IPS-15b (cell line): Measurements from ENCODE around the gene MOV10.

ENCODE experiments used
- H3K27me3 ChIP-seq: one replicate; pipeline ENCODE4 v1.6.1; 2013; ENCODE audit warnings: low read length; ENCODE audit not compliant: control insufficient read depth, insufficient read depth
- H3K36me3 ChIP-seq: one replicate; pipeline ENCODE4 v1.6.1; 2013; ENCODE audit warnings: low read length; ENCODE audit not compliant: control insufficient read depth, insufficient read depth
- H3K4me1 ChIP-seq: one replicate; pipeline ENCODE4 v1.6.1; 2013; ENCODE audit warnings: mild to moderate bottlenecking, low read length; ENCODE audit not compliant: control insufficient read depth, insufficient read depth
- H3K4me3 ChIP-seq: one replicate; pipeline ENCODE4 v1.5.1; 2013; ENCODE audit warnings: low read depth, low read length
- H3K9ac ChIP-seq: one replicate; pipeline ENCODE4 v1.6.1; 2013; ENCODE audit warnings: low read depth, mild to moderate bottlenecking, low read length
- H3K9me3 ChIP-seq: one replicate; pipeline ENCODE4 v1.6.1; 2013; ENCODE audit warnings: mild to moderate bottlenecking, low read length; ENCODE audit not compliant: control insufficient read depth, insufficient read depth

Gene MOV10

GRCh38 chr1:112674440-112674985, at the start of gene MOV10:
Gene MOV10, plus strand, starts transcription at chr1:112674659. Its CDS starts 254 bp downstream, at chr1:112674913.
- peaks cover 3% of the 10 kb centered on the region for H3K36me3 ChIP-seq
- H3K4me1 ChIP-seq: peaks cover 16% of the 10 kb centered on the region
- peak within 1 kb of the TSS; percentile 85 for H3K4me3 ChIP-seq
- peak within 1 kb of the TSS; percentile 84 for H3K9ac ChIP-seq
- H3K9me3 ChIP-seq: no peaks in the 10 kb centered on the region
- peaks cover 31% of the 10 kb centered on the region for H3K27me3 ChIP-seq

GRCh38 chr1:112625696-112626095, 48.8 kb upstream of the MOV10 start:
- Histone ChIP-seq H3K9ac (no peak overlapping the region), H3K36me3 (no peaks in the 10 kb centered on the region), H3K4me3 (no peak overlapping the region), H3K4me1 (no peaks in the 10 kb centered on the region), H3K9me3 (no peaks in the 10 kb centered on the region), H3K27me3 (no peaks in the 10 kb centered on the region)

- no peak overlapping the region for H3K4me3 ChIP-seq
- no peaks in the 10 kb centered on the region for H3K36me3 ChIP-seq
These were observed 48.3 kb upstream of the MOV10 start for GRCh38 chr1:112626193-112626592.

GRCh38 chr1:112626887-112627286, 47.6 kb upstream of the MOV10 start:
- Histone ChIP-seq H3K27me3 (no peaks in the 10 kb centered on the region), H3K36me3 (no peaks in the 10 kb centered on the region), H3K9me3 (no peaks in the 10 kb centered on the region), H3K9ac (no peak overlapping the region), H3K4me3 (no peak overlapping the region), H3K4me1 (no peaks in the 10 kb centered on the region)

More at GRCh38 chr1:112626193-112626592, 48.3 kb upstream of the MOV10 start:
- no peaks in the 10 kb centered on the region for H3K4me1 ChIP-seq
- no peaks in the 10 kb centered on the region for H3K9me3 ChIP-seq
- H3K9ac ChIP-seq: no peak overlapping the region
- no peaks in the 10 kb centered on the region for H3K27me3 ChIP-seq

GRCh38 chr1:112628516-112628915, 45.9 kb upstream of the MOV10 start:
- H3K4me1 ChIP-seq: no peaks in the 10 kb centered on the region
- H3K4me3 ChIP-seq: no peak overlapping the region
- H3K9me3 ChIP-seq: no peaks in the 10 kb centered on the region
- no peaks in the 10 kb centered on the region for H3K36me3 ChIP-seq
- H3K27me3 ChIP-seq: no peaks in the 10 kb centered on the region
- H3K9ac ChIP-seq: no peak overlapping the region

GRCh38 chr1:112629256-112629655, 45.2 kb upstream of the MOV10 start:
- no peaks in the 10 kb centered on the region for H3K27me3 ChIP-seq
- no peaks in the 10 kb centered on the region for H3K9me3 ChIP-seq
- no peaks in the 10 kb centered on the region for H3K4me1 ChIP-seq
- H3K36me3 ChIP-seq: no peaks in the 10 kb centered on the region
- H3K4me3 ChIP-seq: no peak overlapping the region
- H3K9ac ChIP-seq: no peak overlapping the region

GRCh38 chr1:112633628-112634027, 40.8 kb upstream of the MOV10 start:
- Histone ChIP-seq H3K4me3 (no peak overlapping the region), H3K4me1 (no peaks in the 10 kb centered on the region), H3K27me3 (no peaks in the 10 kb centered on the region)

GRCh38 chr1:112634367-112634766, 40.1 kb upstream of the MOV10 start:
- no peak overlapping the region for H3K9ac ChIP-seq
- no peaks in the 10 kb centered on the region for H3K9me3 ChIP-seq
- no peaks in the 10 kb centered on the region for H3K36me3 ChIP-seq
- no peaks in the 10 kb centered on the region for H3K4me1 ChIP-seq
- no peak overlapping the region for H3K4me3 ChIP-seq
- no peaks in the 10 kb centered on the region for H3K27me3 ChIP-seq

More at GRCh38 chr1:112633628-112634027, 40.8 kb upstream of the MOV10 start:
- Histone ChIP-seq H3K9me3 (no peaks in the 10 kb centered on the region), H3K9ac (no peak overlapping the region), H3K36me3 (no peaks in the 10 kb centered on the region)

- H3K36me3 ChIP-seq: no peaks in the 10 kb centered on the region
- no peaks in the 10 kb centered on the region for H3K4me1 ChIP-seq
- no peak overlapping the region for H3K9ac ChIP-seq
- no peak overlapping the region for H3K4me3 ChIP-seq
- H3K27me3 ChIP-seq: no peaks in the 10 kb centered on the region
- H3K9me3 ChIP-seq: no peaks in the 10 kb centered on the region
These were observed 38.4 kb upstream of the MOV10 start for GRCh38 chr1:112636056-112636455.

GRCh38 chr1:112636597-112637253, 37.7 kb upstream of the MOV10 start:
- Histone ChIP-seq H3K9ac (no peak overlapping the region), H3K9me3 (no peaks in the 10 kb centered on the region), H3K36me3 (no peaks in the 10 kb centered on the region), H3K27me3 (no peaks in the 10 kb centered on the region), H3K4me1 (no peaks in the 10 kb centered on the region), H3K4me3 (no peak overlapping the region)

GRCh38 chr1:112637254-112638109, 37.0 kb upstream of the MOV10 start:
- no peak overlapping the region for H3K4me3 ChIP-seq
- no peaks in the 10 kb centered on the region for H3K27me3 ChIP-seq
- no peaks in the 10 kb centered on the region for H3K4me1 ChIP-seq
- H3K36me3 ChIP-seq: no peaks in the 10 kb centered on the region
- H3K9ac ChIP-seq: no peak overlapping the region
- no peaks in the 10 kb centered on the region for H3K9me3 ChIP-seq

- Histone ChIP-seq H3K4me3 (no peak overlapping the region), H3K27me3 (no peaks in the 10 kb centered on the region), H3K9ac (no peak overlapping the region), H3K36me3 (no peaks in the 10 kb centered on the region), H3K9me3 (no peaks in the 10 kb centered on the region), H3K4me1 (no peaks in the 10 kb centered on the region)
These were observed 36.4 kb upstream of the MOV10 start for GRCh38 chr1:112638110-112638428.
